ENCODE data around the gene MYOZ1. TPM values are rescaled to one million over a fixed set of nuclear protein-coding genes. Genes with fewer than 3 reads are reported as not detected.
"Not testable (repeated sequence)": the region's sequence is repeated elsewhere in the genome, so short reads cannot be mapped to it uniquely, and the experiment has no call there.

Gene MYOZ1
- total RNA-seq, 8 experiments from 2014 or later, result 0.11 to 0.64 (median 0.51) TPM; not detected in 3

DNA sequence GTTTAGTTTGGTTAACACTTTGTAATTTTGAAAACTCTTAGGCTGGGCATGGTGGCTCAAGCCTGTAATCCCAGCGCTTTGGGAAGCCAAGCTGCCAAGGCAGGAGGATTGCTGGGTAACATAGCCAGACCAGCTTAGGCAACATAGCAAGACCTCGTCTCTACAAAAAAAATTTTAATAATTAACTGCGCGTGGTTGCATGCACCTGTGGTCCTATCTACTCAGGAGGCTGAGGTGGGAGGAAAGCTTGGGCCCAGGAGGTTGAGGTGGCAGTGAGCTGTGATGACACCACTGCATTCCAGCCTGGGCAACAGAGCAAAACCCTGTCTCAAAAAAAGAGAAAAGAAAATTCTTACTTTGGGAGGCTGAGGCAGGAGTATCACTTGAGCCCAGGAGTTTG lies 18.2 kb downstream of the MYOZ1 start:
- H3K4me3 ChIP-seq, result no peak overlapping the region
- in situ Hi-C loops (cut with MboI; ENCODE audit: low pct_unique_long_range_greater_than_20kb in 2 of 9, low sequenced_read_pairs in 9 of 9, unreplicated experiment in 9 of 9), result no loop called here
- H3K4me1 ChIP-seq (replicated peaks in 1 of 2), result peaks cover 9% of the 10 kb centered on the region in 2 donors
- no peak overlapping the region for H3K27ac ChIP-seq
- WGBS, 10 experiments, result 60 to 100% (median 87%) methylated on average over 1 to 4 of the region's 4 CpGs; no CpG with 5 or more reads in 2 of the 10 experiments
- no peak for ATAC-seq (replicated peaks in 6 of 8)

DNA sequence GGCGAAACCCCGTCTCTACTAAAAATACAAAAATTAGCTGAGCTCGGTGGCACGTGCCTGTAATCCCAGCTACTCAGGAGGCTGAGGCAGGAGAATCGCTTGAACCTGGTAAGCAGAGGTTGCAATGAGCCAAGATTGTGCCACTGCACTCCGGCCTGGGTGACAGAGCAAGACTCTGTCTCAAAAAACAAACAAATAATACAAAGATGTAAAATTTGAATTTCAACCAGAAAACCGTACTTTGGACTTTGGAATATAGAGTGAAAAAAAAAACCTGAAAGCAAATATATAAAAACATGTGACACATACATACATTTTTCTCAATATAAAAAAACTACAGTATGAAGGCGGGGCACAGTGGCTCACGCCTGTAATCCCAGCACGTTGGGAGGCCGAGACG lies 20.3 kb downstream of the MYOZ1 start:
- H3K4me1 ChIP-seq (replicated peaks in 1 of 2); H3K27ac ChIP-seq; ATAC-seq (replicated peaks in 6 of 8); H3K4me3 ChIP-seq; in situ Hi-C loops (cut with MboI; ENCODE audit: low pct_unique_long_range_greater_than_20kb in 2 of 9, low sequenced_read_pairs in 9 of 9, unreplicated experiment in 9 of 9): not testable (repeated sequence)
- whole genome bisulfite sequencing, 10 experiments, result 57 to 100% (median 97%) methylated on average over 1 to 8 of the region's 12 CpGs

DNA sequence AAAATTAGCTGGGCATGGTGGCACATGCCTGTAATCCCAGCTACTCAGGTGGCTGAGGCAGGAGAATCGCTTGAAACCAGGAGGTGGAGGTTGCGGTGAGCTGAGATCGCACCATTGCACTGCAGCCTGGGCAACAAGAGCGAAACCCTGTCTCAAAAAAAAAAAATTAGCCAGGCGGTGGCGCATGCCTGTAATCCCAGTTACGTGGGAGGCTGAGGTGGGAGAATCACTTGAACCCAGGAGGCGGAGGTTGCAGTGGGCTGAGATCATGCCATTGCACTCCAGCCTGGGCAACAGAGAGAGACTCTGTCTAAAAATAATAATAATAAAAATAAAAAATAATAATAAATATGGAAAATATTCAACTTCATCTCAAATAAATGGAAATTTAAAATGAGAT lies 24.1 kb downstream of the MYOZ1 start:
- in situ Hi-C loops (cut with MboI; ENCODE audit: low pct_unique_long_range_greater_than_20kb in 2 of 9, low sequenced_read_pairs in 9 of 9, unreplicated experiment in 9 of 9); ATAC-seq (replicated peaks in 6 of 8); H3K27ac ChIP-seq; H3K4me3 ChIP-seq; H3K4me1 ChIP-seq (replicated peaks in 1 of 2): not testable (repeated sequence)
- WGBS, 10 experiments, result 97 to 100% (median 98%) methylated on average over 1 to 7 of the region's 8 CpGs; no CpG with 5 or more reads in 2 of the 10 experiments

DNA sequence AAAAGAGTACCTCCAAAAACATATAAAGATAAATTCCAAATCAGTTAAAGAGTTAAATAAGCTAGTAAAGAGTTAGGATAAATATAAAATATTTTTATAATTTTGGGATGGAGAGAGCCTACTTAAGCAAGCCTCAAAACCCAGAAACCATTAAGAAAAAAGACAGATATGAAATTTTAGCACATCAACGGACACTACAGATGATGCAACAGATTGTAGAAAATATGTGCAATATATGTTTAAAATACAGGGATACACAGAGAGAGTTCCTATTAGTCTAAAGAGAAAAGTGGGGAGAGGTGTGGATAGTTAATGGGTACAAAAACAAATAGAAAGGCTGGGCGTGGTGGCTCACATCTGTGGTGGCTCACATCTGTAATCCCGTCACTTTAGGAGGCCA lies 26.6 kb downstream of the MYOZ1 start:
- Histone ChIP-seq H3K27ac (no peak overlapping the region), H3K4me3 (no peak overlapping the region)
- no peak for ATAC-seq (replicated peaks in 6 of 8)

DNA sequence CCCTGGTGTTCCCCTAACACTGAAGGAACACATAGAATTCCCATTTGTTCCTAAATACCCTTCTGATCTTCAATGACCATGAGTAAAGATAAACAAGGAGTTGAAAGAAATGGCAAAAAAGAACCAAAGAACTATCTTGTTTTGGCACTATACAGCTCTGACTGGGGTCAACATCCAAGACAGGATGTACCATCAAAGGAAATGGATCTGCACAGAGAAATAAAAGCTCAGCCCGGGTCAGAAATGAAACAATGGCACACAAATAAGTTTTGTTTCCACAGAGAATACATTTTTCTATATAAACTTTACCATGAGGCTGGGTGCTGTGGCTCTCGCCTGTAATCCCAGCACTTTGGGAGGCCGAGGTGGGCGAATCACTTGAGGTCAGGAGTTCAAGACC lies 32.2 kb downstream of the MYOZ1 start:
- no peak overlapping the region for H3K4me3 ChIP-seq
- WGBS, 10 experiments, result 72 to 100% (median 83%) methylated on average over 1 to 3 of the region's 4 CpGs; no CpG with 5 or more reads in 5 of the 10 experiments
- in situ Hi-C loops (cut with MboI; ENCODE audit: low pct_unique_long_range_greater_than_20kb in 2 of 9, low sequenced_read_pairs in 9 of 9, unreplicated experiment in 9 of 9), result no loop called here
- no peaks in the 10 kb centered on the region for H3K4me1 ChIP-seq (replicated peaks in 1 of 2)
- ATAC-seq (replicated peaks in 6 of 8), result no peak
- H3K27ac ChIP-seq, result no peak overlapping the region

More for the DNA sequence above, 26.6 kb downstream of the MYOZ1 start:
- WGBS, 10 experiments, result 60 to 100% (median 89%) methylated on average over 1 to 2 of the region's 3 CpGs
- in situ Hi-C loops (cut with MboI; ENCODE audit: low pct_unique_long_range_greater_than_20kb in 2 of 9, low sequenced_read_pairs in 9 of 9, unreplicated experiment in 9 of 9), result no loop called here
- no peaks in the 10 kb centered on the region for H3K4me1 ChIP-seq (replicated peaks in 1 of 2)

DNA sequence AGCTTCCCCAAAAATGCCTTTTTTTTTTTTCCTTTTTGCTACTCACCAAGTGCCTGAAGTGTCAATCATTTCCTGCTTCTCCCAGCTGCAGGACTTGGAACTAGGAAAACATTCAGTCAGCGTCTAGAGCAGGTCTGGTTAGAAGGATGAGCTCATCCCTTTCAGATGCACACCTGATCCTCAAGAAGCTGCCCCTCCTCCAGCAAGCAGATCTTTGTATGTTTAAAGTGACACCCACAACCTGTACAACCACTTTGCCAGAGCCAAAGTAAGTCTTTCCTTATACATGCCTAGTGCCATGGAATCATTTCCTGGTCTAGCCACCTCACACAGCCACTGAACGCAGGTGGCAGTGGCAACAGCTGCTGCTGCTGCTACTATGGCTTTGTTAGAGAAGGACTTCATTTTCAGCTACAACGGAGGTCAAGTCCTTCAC lies 39.8 kb downstream of the MYOZ1 start:
- H3K4me1 ChIP-seq (replicated peaks in 1 of 2), result peaks cover 0 to 5% of the 10 kb centered on the region in 2 donors
- 0 to 100% (median 50%) methylated on average over 1 to 3 of the region's 3 CpGs; no CpG with 5 or more reads in 1 of the 10 experiments for WGBS, 10 experiments
- ATAC-seq (replicated peaks in 6 of 8), result peak in 5 of 8 experiments; percentile 44 to 82 (median 71)
- H3K4me3 ChIP-seq, result no peak overlapping the region
- in situ Hi-C loops (cut with MboI; ENCODE audit: low pct_unique_long_range_greater_than_20kb in 2 of 9, low sequenced_read_pairs in 9 of 9, unreplicated experiment in 9 of 9), result no loop called here
- H3K27ac ChIP-seq, result peak overlapping the region in 1 of 2 donors; percentile 25

DNA sequence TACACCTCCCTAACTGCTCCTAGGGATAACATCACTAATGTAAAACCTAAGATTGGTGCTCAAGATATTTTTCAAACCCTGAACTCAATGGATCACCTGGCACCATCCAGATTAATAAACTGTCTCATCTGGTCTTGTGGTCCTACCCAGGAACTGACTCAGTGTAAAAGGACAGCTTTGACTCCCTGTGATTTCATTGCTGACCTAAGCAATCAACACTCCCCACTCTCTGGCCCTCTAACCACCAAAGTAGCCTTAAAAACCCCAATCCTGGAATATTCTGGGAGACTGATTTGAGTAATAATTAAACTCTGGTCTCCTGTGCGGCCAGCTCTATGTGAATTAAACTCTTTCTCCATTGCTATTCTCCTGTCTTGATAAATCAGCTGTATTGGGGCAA lies 43.9 kb downstream of the MYOZ1 start:
- H3K4me3 ChIP-seq, result no peak overlapping the region
- in situ Hi-C loops (cut with MboI; ENCODE audit: low pct_unique_long_range_greater_than_20kb in 2 of 9, low sequenced_read_pairs in 9 of 9, unreplicated experiment in 9 of 9), result no loop called here
- peaks cover 6 to 10% of the 10 kb centered on the region in 2 donors for H3K4me1 ChIP-seq (replicated peaks in 1 of 2)
- H3K27ac ChIP-seq, result no peak overlapping the region
- no peak for ATAC-seq (replicated peaks in 6 of 8)
- WGBS, 10 experiments, result 80 to 100% (median 88%) methylated on average over 1 of the region's 1 CpG; no CpG with 5 or more reads in 7 of the 10 experiments

DNA sequence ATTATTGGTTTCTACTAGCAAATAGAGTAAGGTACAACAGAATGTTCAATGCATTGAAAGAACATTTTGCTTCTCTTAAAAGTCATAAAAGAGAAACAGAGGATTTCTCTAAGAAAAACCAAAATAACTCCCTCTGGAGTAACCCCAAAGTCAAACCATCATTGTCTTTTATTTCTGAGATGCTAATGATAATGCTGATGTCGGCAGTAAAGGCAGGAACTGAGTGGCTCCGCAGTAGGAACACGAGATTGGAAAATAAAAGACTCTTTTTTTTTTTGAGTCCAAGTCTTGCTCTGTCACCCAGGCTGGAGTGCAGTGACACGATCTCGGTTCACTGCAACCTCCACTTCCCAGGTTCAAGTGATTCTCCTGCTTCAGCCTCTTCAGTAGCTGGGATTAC lies 47.5 kb downstream of the MYOZ1 start:
- in situ Hi-C loops (cut with MboI; ENCODE audit: low pct_unique_long_range_greater_than_20kb in 2 of 9, low sequenced_read_pairs in 9 of 9, unreplicated experiment in 9 of 9), result no loop called here
- WGBS, 10 experiments, result 59 to 100% (median 75%) methylated on average over 2 to 5 of the region's 5 CpGs; no CpG with 5 or more reads in 1 of the 10 experiments
- Histone ChIP-seq H3K4me3 (no peak overlapping the region), H3K27ac (no peak overlapping the region), H3K4me1 (replicated peaks in 1 of 2) (peaks cover 18 to 23% of the 10 kb centered on the region in 2 donors)
- ATAC-seq (replicated peaks in 6 of 8), result no peak

DNA sequence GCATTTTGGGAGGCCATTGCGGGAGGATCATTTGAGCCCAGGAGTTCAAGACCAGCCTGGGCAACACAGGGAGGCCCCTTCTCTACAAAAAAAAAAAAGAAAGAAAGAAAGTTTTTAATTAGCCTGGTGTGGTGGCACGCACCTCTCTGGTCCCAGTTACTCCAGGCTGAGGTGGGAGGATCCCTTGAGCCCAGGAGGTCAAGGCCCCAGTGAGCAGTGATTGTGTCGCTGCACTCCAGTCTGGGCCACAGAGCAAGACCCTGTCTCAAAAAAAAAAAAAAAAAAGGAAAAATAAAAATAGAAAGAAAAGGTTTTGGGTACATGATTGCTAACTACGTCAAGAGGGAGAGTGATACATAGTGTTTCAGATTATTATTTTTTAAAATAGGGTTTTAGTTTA lies 48.2 kb downstream of the MYOZ1 start:
- Histone ChIP-seq H3K27ac (no peak overlapping the region), H3K4me1 (replicated peaks in 1 of 2) (peaks cover 22 to 23% of the 10 kb centered on the region in 2 donors), H3K4me3 (no peak overlapping the region)
- 86 to 100% (median 100%) methylated on average over 1 to 4 of the region's 4 CpGs; no CpG with 5 or more reads in 1 of the 10 experiments for WGBS, 10 experiments
- ATAC-seq (replicated peaks in 6 of 8), result no peak
- in situ Hi-C loops (cut with MboI; ENCODE audit: low pct_unique_long_range_greater_than_20kb in 2 of 9, low sequenced_read_pairs in 9 of 9, unreplicated experiment in 9 of 9), result no loop called here

DNA sequence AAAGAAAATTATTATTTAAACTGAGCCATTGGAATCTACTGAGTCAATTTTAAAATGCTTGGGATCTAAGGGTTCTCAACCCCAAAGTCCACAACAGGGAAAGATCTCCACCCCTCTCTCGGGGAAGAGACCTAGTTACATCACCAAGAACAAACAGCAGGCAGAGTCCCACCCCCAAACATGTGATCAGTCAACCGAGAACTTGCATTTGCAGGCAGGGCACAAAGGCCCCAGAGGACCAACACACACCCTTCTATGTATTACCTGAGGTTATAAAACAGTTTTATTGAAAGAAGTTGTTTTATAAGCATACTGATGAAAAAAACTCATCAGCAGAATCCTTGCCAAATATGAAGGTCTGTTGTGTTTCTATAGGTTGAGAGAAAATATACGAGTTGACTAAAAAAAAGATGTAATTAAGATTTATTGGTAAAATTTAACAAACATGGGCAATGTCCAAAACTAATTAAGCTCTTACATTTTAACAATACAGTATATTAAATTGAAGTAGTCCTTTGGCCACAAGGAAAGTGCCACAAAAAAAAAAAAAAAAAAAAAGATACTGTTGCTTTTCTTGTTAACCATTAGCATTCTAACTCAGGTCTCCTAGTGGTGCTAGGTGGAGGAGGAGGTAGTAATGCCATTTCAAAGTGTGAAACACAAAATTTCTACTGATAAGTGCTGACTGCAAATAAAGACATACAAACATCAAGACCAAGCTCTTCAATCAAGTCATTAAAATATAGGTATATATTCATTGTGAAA lies 49.2 kb downstream of the MYOZ1 start:
- peaks cover 22 to 23% of the 10 kb centered on the region in 2 donors for H3K4me1 ChIP-seq (replicated peaks in 1 of 2)
- 0 to 71% (median 41%) methylated on average over 1 to 3 of the region's 3 CpGs for WGBS, 10 experiments
- H3K27ac ChIP-seq, result peak overlapping the region; percentile 32 to 58
- peak; percentile 36 to 96 (median 92) for ATAC-seq (replicated peaks in 6 of 8)
- H3K4me3 ChIP-seq, result peak overlapping the region in 3 of 5 donors; percentile 16 to 24 (median 20)
- in situ Hi-C loops (cut with MboI; ENCODE audit: low pct_unique_long_range_greater_than_20kb in 2 of 9, low sequenced_read_pairs in 9 of 9, unreplicated experiment in 9 of 9), result no loop called here

DNA sequence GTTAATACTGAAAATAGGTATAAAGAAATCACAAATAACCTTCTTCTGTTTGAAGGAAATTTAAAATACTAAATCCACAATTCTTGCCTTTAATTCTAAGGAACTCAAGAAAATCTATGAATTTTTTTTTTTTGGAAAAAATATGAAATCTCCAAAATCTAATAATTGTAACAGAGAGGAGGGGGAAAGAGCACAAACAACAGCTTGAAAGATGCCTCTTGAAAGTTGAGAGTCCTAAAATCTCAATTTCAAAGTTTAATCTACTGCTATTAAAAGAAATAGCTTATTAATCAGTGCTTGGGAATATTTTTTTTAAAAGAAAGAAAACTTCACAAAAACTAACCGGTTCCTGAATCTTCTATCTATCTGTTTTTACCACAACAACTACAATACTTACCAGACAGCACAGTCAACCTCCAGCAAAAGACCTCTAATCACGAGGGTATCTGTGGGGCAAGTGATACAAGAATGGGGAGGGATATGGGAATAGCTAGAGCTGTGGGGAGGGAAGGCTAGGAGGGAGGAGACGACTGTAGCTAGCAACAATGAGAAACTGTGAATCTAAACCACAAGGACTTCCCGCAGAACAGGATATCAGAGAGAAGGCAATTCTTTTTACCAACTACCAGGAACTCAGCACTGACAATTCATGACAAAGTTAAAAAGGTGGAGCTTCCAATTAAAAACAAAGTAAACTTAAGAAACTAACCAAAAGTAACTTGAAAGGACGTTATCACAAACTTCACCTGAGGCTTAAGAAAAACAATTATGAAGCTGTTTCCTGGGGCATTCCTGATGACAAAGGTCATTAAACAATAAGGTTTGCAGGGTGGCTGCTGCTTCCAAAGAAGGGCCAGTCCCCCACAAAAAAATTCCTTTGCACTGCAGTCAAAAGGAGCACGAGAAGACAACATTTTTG lies 50.1 kb downstream of the MYOZ1 start, which contains the start of gene USP54:
Gene USP54 (minus strand): TSS at position 462 of the 919 bp plus-strand sequence. CDS start 15,684 bp downstream, outside the sequence.
- peak within 1 kb of the TSS; percentile 32 to 58 for H3K27ac ChIP-seq
- 0 to 70% (median 12%) methylated on average over 1 to 6 of the region's 6 CpGs; no CpG with 5 or more reads in 1 of the 10 experiments for WGBS, 10 experiments
- in situ Hi-C loops (cut with MboI; ENCODE audit: low pct_unique_long_range_greater_than_20kb in 2 of 9, low sequenced_read_pairs in 9 of 9, unreplicated experiment in 9 of 9), result no loop called here
- H3K4me1 ChIP-seq (replicated peaks in 1 of 2), result peaks cover 23 to 26% of the 10 kb centered on the region in 2 donors
- peak in 7 of 8 experiments; percentile 68 to 83 (median 81) for ATAC-seq (replicated peaks in 6 of 8)
- H3K4me3 ChIP-seq, result peak within 1 kb of the TSS in 4 of 5 donors; percentile 3 to 24 (median 18)

DNA sequence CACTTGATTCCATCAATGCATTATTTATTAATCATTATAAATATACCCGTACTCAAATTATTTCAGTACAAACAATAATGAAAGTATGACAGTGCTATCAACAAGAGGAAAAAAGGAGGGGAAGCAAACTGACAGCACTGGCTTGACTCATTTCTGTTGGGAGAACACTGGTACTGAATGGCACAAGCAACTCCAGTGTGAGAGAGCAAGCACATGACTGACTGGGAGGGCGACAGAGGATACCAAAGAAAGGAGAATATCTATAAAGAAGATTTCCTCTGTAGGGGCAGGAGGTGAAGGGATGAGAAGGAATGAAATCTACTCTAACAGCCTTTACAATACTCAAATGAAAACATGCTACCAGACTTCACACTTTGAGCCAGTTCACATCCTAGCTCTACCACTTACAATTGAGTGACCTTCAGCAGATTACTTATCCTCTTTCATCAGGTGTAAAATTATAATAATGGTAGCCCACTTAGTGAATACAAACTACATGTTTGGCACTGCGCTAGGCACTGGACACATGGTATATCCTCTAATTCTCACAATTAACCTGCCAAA lies 51.6 kb downstream of the MYOZ1 start:
- 75 to 100% (median 90%) methylated on average over 1 to 3 of the region's 3 CpGs for WGBS, 10 experiments

More for the DNA sequence above, 51.6 kb downstream of the MYOZ1 start:
- no peak overlapping the region for H3K27ac ChIP-seq
- H3K4me1 ChIP-seq (replicated peaks in 1 of 2), result peaks cover 23 to 29% of the 10 kb centered on the region in 2 donors
- in situ Hi-C loops (cut with MboI; ENCODE audit: low pct_unique_long_range_greater_than_20kb in 2 of 9, low sequenced_read_pairs in 9 of 9, unreplicated experiment in 9 of 9), result no loop called here
- peak in 5 of 8 experiments; percentile 24 to 50 (median 32) for ATAC-seq (replicated peaks in 6 of 8)
- peak overlapping the region in 2 of 5 donors; percentile 20 to 24 for H3K4me3 ChIP-seq

Measured in motor neuron (in vitro differentiated cells).